Activated naive CD8-positive, alpha-beta T cell treated with anti-CD3 and anti-CD28 coated beads, Interleukin-2, amount 10 ng/mL, durations not matched to agents 7 days and 5 days (primary cell): ENCODE data around the gene MAP1S. TPM values are rescaled to one million over a fixed set of nuclear protein-coding genes. Genes with fewer than 3 reads are reported as not detected.

Experiments used
- ATAC-seq: fragments of 150-1000 bp; cut with Tn5 transposase; one replicate; pipeline ENCODE4 v1.10.0; 2021; ENCODE audit warnings: low read depth, moderate library complexity
- POLR2A ChIA-PET: fragments of 350-600 bp; sonication (Branson Sonifier 250); formaldehyde crosslinking; loops from one replicate; lab custom pipeline; 2021; ENCODE audit warnings: antibody characterized with exemption; lab: Charles Lee
- DNase-seq: peaks from one replicate; pipeline ENCODE4 v3.0.0; 2021
- H3K27ac Mint-ChIP-seq: one replicate; pipeline ENCODE4 v1.8.0; 2022; ENCODE audit warnings: mild to moderate bottlenecking, mixed read lengths
- H3K27me3 Mint-ChIP-seq: one replicate; pipeline ENCODE4 v1.8.0; 2022; ENCODE audit warnings: mild to moderate bottlenecking, moderate library complexity, mixed read lengths
- H3K36me3 Mint-ChIP-seq: one replicate; pipeline ENCODE4 v1.8.0; 2021; ENCODE audit warnings: mild to moderate bottlenecking, mixed read lengths
- H3K4me1 Mint-ChIP-seq: one replicate; pipeline ENCODE4 v1.8.0; 2021; ENCODE audit warnings: mixed read lengths
- H3K4me3 Mint-ChIP-seq: one replicate; pipeline ENCODE4 v1.8.0; 2022; ENCODE audit warnings: mild to moderate bottlenecking, moderate library complexity, mixed read lengths
- H3K9me3 Mint-ChIP-seq: one replicate; pipeline ENCODE4 v1.8.0; 2021; ENCODE audit warnings: mixed read lengths
- total RNA-seq, 2 experiments: library from RNA; stranded (reverse); gene quantifications; one replicate each; pipeline ENCODE4 v1.2.3, GENCODE V29; 2021

The MAP1S gene
- total RNA-seq, 2 experiments from 2014 or later, result 71.2 to 78.4 TPM

GRCh38 chr19:17684256-17684655 lies 35.0 kb upstream of the MAP1S start:
- H3K4me3 Mint-ChIP-seq, result no peak overlapping the region
- ATAC-seq, result no peak
- POLR2A ChIA-PET, result no interaction called here
- H3K27ac Mint-ChIP-seq, result no peak overlapping the region
- no peak for DNase-seq
- peaks cover 62% of the 10 kb centered on the region for H3K27me3 Mint-ChIP-seq
- H3K9me3 Mint-ChIP-seq, result peaks cover 1% of the 10 kb centered on the region
- H3K36me3 Mint-ChIP-seq, result peaks cover 3% of the 10 kb centered on the region
- peaks cover 8% of the 10 kb centered on the region for H3K4me1 Mint-ChIP-seq

GRCh38 chr19:17685451-17686022 lies 33.7 kb upstream of the MAP1S start:
- ATAC-seq, result no peak
- H3K36me3 Mint-ChIP-seq, result peaks cover 3% of the 10 kb centered on the region
- H3K27me3 Mint-ChIP-seq, result peaks cover 61% of the 10 kb centered on the region
- H3K27ac Mint-ChIP-seq, result no peak overlapping the region
- peaks cover 3% of the 10 kb centered on the region for H3K4me1 Mint-ChIP-seq
- H3K9me3 Mint-ChIP-seq, result peaks cover 1% of the 10 kb centered on the region
- POLR2A ChIA-PET, result no interaction called here
- no peak for DNase-seq
- no peak overlapping the region for H3K4me3 Mint-ChIP-seq

GRCh38 chr19:17686023-17686521 lies 33.2 kb upstream of the MAP1S start:
- Mint-ChIP-seq H3K9me3 (peaks cover 1% of the 10 kb centered on the region), H3K4me1 (peaks cover 3% of the 10 kb centered on the region), H3K36me3 (peaks cover 3% of the 10 kb centered on the region), H3K27ac (no peak overlapping the region), H3K27me3 (peaks cover 60% of the 10 kb centered on the region), H3K4me3 (no peak overlapping the region)
- POLR2A ChIA-PET, result no interaction called here
- no peak for ATAC-seq
- DNase-seq, result no peak

GRCh38 chr19:17686592-17687024 lies 32.7 kb upstream of the MAP1S start:
- no peak for DNase-seq
- H3K27me3 Mint-ChIP-seq, result peaks cover 54% of the 10 kb centered on the region
- POLR2A ChIA-PET, result no interaction called here

GRCh38 chr19:17687141-17687856 lies 32.0 kb upstream of the MAP1S start:
- Mint-ChIP-seq H3K27ac (no peak overlapping the region), H3K4me1 (peaks cover 3% of the 10 kb centered on the region), H3K27me3 (peaks cover 54% of the 10 kb centered on the region), H3K4me3 (no peak overlapping the region), H3K36me3 (peaks cover 3% of the 10 kb centered on the region), H3K9me3 (peaks cover 1% of the 10 kb centered on the region)
- DNase-seq (no peak), ATAC-seq (no peak)
- POLR2A ChIA-PET, result no interaction called here

More at GRCh38 chr19:17686592-17687024, 32.7 kb upstream of the MAP1S start:
- no peak overlapping the region for H3K27ac Mint-ChIP-seq
- H3K36me3 Mint-ChIP-seq, result peaks cover 3% of the 10 kb centered on the region
- peaks cover 3% of the 10 kb centered on the region for H3K4me1 Mint-ChIP-seq
- H3K9me3 Mint-ChIP-seq, result peaks cover 1% of the 10 kb centered on the region
- no peak overlapping the region for H3K4me3 Mint-ChIP-seq
- no peak for ATAC-seq

GRCh38 chr19:17687857-17688784 lies 31.2 kb upstream of the MAP1S start, which contains the start of gene UNC13A:
UNC13A (minus strand) TSS chr19:17688354; CDS start chr19:17688199, 155 bp downstream.
- DNase-seq (peak; percentile 78), ATAC-seq (peak; percentile 72)
- POLR2A ChIA-PET, result no interaction called here
- H3K4me3 Mint-ChIP-seq, result no peak within 1 kb of the TSS
- H3K36me3 Mint-ChIP-seq, result peaks cover 3% of the 10 kb centered on the region
- H3K27ac Mint-ChIP-seq, result no peak within 1 kb of the TSS
- H3K27me3 Mint-ChIP-seq, result peaks cover 52% of the 10 kb centered on the region
- peaks cover 1% of the 10 kb centered on the region for H3K9me3 Mint-ChIP-seq
- H3K4me1 Mint-ChIP-seq, result peaks cover 3% of the 10 kb centered on the region

- ATAC-seq (no peak), DNase-seq (no peak)
- Mint-ChIP-seq H3K36me3 (peaks cover 3% of the 10 kb centered on the region), H3K4me3 (no peak overlapping the region), H3K4me1 (peaks cover 3% of the 10 kb centered on the region), H3K9me3 (peaks cover 1% of the 10 kb centered on the region), H3K27me3 (peaks cover 51% of the 10 kb centered on the region), H3K27ac (no peak overlapping the region)
- POLR2A ChIA-PET, result interaction anchor here (0.5 kb wide), 1 partner anchor 384 kb away, joined by 4 read pairs; no protein-coding TSS in a partner anchor
Observed at GRCh38 chr19:17688853-17689595, 30.3 kb upstream of the MAP1S start.

- H3K27ac Mint-ChIP-seq, result no peak overlapping the region
- no peak overlapping the region for H3K4me3 Mint-ChIP-seq
- H3K4me1 Mint-ChIP-seq, result peaks cover 3% of the 10 kb centered on the region
- peaks cover 1% of the 10 kb centered on the region for H3K9me3 Mint-ChIP-seq
- peaks cover 2% of the 10 kb centered on the region for H3K36me3 Mint-ChIP-seq
- POLR2A ChIA-PET, result no interaction called here
- peaks cover 38% of the 10 kb centered on the region for H3K27me3 Mint-ChIP-seq
- no peak for DNase-seq
- no peak for ATAC-seq
Observed at GRCh38 chr19:17692566-17692965, 26.7 kb upstream of the MAP1S start.

- DNase-seq (no peak), ATAC-seq (no peak)
- H3K27me3 Mint-ChIP-seq, result peaks cover 28% of the 10 kb centered on the region
- no peaks in the 10 kb centered on the region for H3K36me3 Mint-ChIP-seq
- POLR2A ChIA-PET, result no interaction called here
- no peak overlapping the region for H3K4me3 Mint-ChIP-seq
- H3K9me3 Mint-ChIP-seq, result no peaks in the 10 kb centered on the region
- no peaks in the 10 kb centered on the region for H3K4me1 Mint-ChIP-seq
- H3K27ac Mint-ChIP-seq, result no peak overlapping the region
Observed at GRCh38 chr19:17695198-17695597, 24.1 kb upstream of the MAP1S start.

- Mint-ChIP-seq H3K4me3 (no peak overlapping the region), H3K36me3 (no peaks in the 10 kb centered on the region), H3K27ac (no peak overlapping the region), H3K9me3 (no peaks in the 10 kb centered on the region), H3K4me1 (peaks cover 2% of the 10 kb centered on the region), H3K27me3 (peaks cover 4% of the 10 kb centered on the region)
- ATAC-seq (peak; percentile 82), DNase-seq (peak; percentile 79)
- POLR2A ChIA-PET, result no interaction called here
Observed at GRCh38 chr19:17703824-17704463, 15.3 kb upstream of the MAP1S start.

GRCh38 chr19:17706750-17707181 lies 12.5 kb upstream of the MAP1S start:
- Mint-ChIP-seq H3K9me3 (no peaks in the 10 kb centered on the region), H3K36me3 (no peaks in the 10 kb centered on the region), H3K27me3 (peaks cover 3% of the 10 kb centered on the region), H3K27ac (no peak overlapping the region), H3K4me3 (no peak overlapping the region), H3K4me1 (peaks cover 2% of the 10 kb centered on the region)
- POLR2A ChIA-PET, result interaction anchor here (1.2 to 1.8 kb wide), 2 partner anchors 12 to 51 kb away, joined by 4 to 5 read pairs; partner anchors contain the start of gene MAP1S
- DNase-seq, result no peak
- ATAC-seq, result no peak

- H3K9me3 Mint-ChIP-seq, result no peaks in the 10 kb centered on the region
- H3K4me3 Mint-ChIP-seq, result no peak overlapping the region
- H3K27ac Mint-ChIP-seq, result no peak overlapping the region
- no peaks in the 10 kb centered on the region for H3K4me1 Mint-ChIP-seq
- DNase-seq (no peak), ATAC-seq (no peak)
- POLR2A ChIA-PET, result no interaction called here
- no peaks in the 10 kb centered on the region for H3K36me3 Mint-ChIP-seq
- peaks cover 7% of the 10 kb centered on the region for H3K27me3 Mint-ChIP-seq
Observed at GRCh38 chr19:17711851-17712250, 7.4 kb upstream of the MAP1S start.
